HG03565 (cell line): ENCODE data around the gene BRME1.

Experiments
- ATAC-seq: cut with Tn5 transposase; IDR thresholded peaks from one replicate; pipeline ENCODE4 v1.9.1; 2021; ENCODE audit warnings: mild to moderate bottlenecking, moderate library complexity; ENCODE audit not compliant: unreplicated experiment

BRME1 gene

GRCh38 chr19:13890136-13890535 is 15.8 kb downstream of the BRME1 start:
- no peak for ATAC-seq

- ATAC-seq, result no peak
These were observed 17.6 kb downstream of the BRME1 start for GRCh38 chr19:13888281-13888680.

GRCh38 chr19:13887517-13887916 is 18.4 kb downstream of the BRME1 start:
- ATAC-seq, result no peak

GRCh38 chr19:13887018-13887436 is 18.9 kb downstream of the BRME1 start:
- no peak for ATAC-seq

GRCh38 chr19:13885826-13886365 is 20.0 kb downstream of the BRME1 start:
- ATAC-seq, result no peak

- no peak for ATAC-seq
These were observed 21.0 kb downstream of the BRME1 start for GRCh38 chr19:13884726-13885591.

GRCh38 chr19:13883516-13884064 is 22.3 kb downstream of the BRME1 start:
- no peak for ATAC-seq

GRCh38 chr19:13882836-13883235 is 23.1 kb downstream of the BRME1 start:
- no peak for ATAC-seq

- ATAC-seq, result no peak
These were observed 23.5 kb downstream of the BRME1 start for GRCh38 chr19:13882419-13882795.

GRCh38 chr19:13881692-13882418 is 24.1 kb downstream of the BRME1 start:
- no peak for ATAC-seq

- no peak for ATAC-seq
These were observed 24.6 kb downstream of the BRME1 start for GRCh38 chr19:13881251-13881691.

GRCh38 chr19:13880059-13881043 is 25.6 kb downstream of the BRME1 start:
- peak; percentile 80 for ATAC-seq

GRCh38 chr19:13877303-13877702 is 28.6 kb downstream of the BRME1 start:
- ATAC-seq, result no peak

- no peak for ATAC-seq
These were observed 29.1 kb downstream of the BRME1 start, which contains the start of gene NANOS3 for GRCh38 chr19:13876834-13877233. TSS of gene NANOS3 (plus strand) at chr19:13877134. CDS start at chr19:13877249, 115 bp downstream.

GRCh38 chr19:13875824-13876223 is 30.1 kb downstream of the BRME1 start:
- ATAC-seq, result no peak

GRCh38 chr19:13873834-13874515 is 31.9 kb downstream of the BRME1 start:
- no peak for ATAC-seq

GRCh38 chr19:13872695-13873389 is 33.1 kb downstream of the BRME1 start:
- ATAC-seq, result no peak

GRCh38 chr19:13872339-13872694 is 33.6 kb downstream of the BRME1 start:
- no peak for ATAC-seq

GRCh38 chr19:13870873-13871272 is 35.0 kb downstream of the BRME1 start:
- ATAC-seq, result no peak
